Right kidney (tissue), 9 donors: ENCODE data around the gene TNNT2.

ENCODE experiments used
- DNase-seq: peaks from one replicate; pipeline ENCODE4 v3.0.0-alpha.2; 2016
- long read RNA-seq, 8 donors: transcript quantifications; one replicate each; lab custom pipeline, GENCODE V29; 2026

The TNNT2 gene
- long read RNA-seq, donor 1, partial matches to known transcripts = 5 of 6 reads
- long read RNA-seq, donor 1, other reads (novel, unspliced or antisense) = 0 of 6 reads
- long read RNA-seq, donor 2 = 0 reads
- long read RNA-seq, donor 3, partial matches to known transcripts = 0 of 1 reads
- long read RNA-seq, donor 3, other reads (novel, unspliced or antisense) = 0 of 1 reads
- long read RNA-seq, donor 4, partial matches to known transcripts = 13 of 14 reads
- long read RNA-seq, donor 4, other reads (novel, unspliced or antisense) = 0 of 14 reads
- long read RNA-seq, donor 5, partial matches to known transcripts = 10 of 10 reads
- long read RNA-seq, donor 5, other reads (novel, unspliced or antisense) = 0 of 10 reads
- long read RNA-seq, donor 6, partial matches to known transcripts = 0 of 1 reads
- long read RNA-seq, donor 6, other reads (novel, unspliced or antisense) = 0 of 1 reads
- long read RNA-seq, donor 7, partial matches to known transcripts = 5 of 5 reads
- long read RNA-seq, donor 7, other reads (novel, unspliced or antisense) = 0 of 5 reads
- long read RNA-seq, donor 8, partial matches to known transcripts = 0 of 2 reads
- long read RNA-seq, donor 8, other reads (novel, unspliced or antisense) = 0 of 2 reads

- DNase-seq = no peak
Observed at GRCh38 chr1:201377611-201378092, at the start of gene TNNT2. Gene TNNT2 (minus strand): TSS chr1:201377680. CDS start chr1:201373254, 4,426 bp downstream.

GRCh38 chr1:201426479-201427310 lies 49.2 kb upstream of the TNNT2 start:
- no peak for DNase-seq

GRCh38 chr1:201424146-201424545 lies 46.7 kb upstream of the TNNT2 start:
- no peak for DNase-seq

DNA sequence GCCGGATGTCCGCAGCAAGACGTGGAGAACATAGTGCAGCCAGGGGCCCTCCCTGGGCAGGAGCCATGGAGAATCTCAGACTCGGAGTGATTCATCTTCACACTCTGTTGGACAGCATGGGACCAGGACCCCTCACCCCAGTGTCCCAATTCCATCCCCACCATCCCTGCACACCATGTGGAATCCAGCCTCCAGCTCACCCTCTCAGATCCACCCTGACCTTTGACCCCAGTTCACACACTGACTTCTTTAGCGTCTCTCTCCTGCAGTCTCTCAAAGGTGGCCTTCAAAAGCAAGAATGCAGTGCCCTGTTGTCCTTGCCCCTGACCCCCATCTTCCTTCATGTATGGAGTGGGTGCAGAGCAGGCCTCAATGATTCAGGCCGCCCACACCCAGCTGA lies 46.2 kb upstream of the TNNT2 start:
- DNase-seq = no peak

DNA sequence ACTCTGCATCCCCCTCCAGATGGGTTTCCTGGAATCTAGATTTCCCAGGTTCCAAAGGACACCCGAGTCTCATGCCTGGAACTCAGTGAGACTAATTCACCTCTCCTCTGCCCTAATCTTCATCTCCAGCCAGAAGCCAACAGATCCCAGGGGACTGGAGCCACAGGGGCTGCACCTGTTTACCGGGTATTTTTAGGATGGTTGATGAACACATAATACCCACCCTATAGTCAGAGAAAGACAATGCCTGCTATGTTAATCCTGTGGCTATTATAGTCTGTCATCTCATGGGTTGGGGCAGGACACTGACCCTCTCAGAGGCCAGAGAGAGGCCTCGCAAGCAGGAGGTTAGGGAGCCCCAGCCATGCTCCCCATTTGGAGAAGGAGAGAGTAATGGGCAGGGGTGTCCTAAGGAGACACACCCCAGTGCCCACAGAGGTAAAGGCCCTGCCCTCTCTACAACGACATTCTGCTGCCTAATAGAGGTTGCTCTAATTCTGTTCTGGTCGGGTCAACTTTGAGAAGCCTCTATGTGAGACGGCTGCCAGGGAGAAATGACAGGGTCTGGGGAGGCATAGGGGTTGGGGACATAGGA lies 45.1 kb upstream of the TNNT2 start:
- DNase-seq = no peak

DNA sequence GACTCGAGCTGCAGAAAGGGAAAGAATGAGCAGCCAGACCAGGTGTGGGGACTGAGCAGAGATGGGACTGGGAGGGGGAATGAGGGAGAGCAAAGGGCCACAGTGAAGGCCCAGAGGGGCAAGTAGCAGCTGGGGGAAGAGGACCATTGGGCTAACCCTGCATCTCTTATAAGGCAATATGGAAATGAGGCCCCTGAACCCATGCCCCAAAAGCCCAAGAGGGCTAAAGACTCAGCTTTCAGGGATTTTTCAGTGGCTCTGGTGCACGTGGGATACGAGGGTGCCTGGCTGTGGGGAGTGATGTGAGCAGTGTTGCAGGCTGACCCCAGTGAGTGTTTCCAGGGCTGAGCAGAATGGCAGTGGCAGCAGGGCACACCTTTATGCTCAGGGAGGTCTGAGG lies 44.5 kb upstream of the TNNT2 start:
- no peak for DNase-seq

DNA sequence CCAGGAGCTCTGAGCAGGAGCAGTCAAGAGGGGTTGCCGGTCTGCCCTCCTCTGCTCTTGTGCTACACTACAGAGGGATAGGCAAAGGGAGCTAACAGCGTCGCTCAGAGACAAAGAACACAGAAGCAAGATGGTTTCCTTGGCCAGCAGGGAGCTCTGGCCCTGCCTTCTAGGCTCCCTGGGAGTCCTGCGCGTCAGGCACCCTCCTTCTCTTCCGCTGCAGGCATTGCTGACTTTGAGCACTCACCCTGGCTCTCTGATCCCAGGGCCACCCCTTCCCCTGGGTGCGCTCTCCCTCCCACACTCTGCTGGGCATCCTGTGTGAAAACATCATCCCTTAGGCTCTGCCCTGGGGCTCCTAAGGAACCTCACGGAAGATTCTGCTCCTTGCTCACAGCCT lies 43.6 kb upstream of the TNNT2 start:
- peak; percentile 37 for DNase-seq

DNA sequence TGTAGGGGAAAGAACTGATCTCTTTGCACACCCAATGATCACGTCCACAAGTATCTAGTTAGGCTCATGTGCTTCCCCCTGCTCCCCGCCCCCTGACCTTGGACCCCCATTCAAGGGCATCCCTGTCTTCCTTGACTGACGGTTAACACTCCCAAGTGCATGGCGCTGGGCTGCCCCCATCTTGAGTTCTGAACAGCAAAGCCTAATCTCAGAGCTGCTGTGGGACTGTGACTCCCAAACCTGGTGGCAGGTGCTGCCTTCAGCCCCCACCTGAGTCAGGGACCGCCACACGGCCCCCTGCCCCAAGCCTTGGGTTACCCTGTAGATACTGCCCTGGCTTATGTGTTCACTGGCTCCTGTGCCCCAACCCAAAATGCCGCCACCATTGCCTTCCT lies 43.1 kb upstream of the TNNT2 start:
- DNase-seq = no peak

DNA sequence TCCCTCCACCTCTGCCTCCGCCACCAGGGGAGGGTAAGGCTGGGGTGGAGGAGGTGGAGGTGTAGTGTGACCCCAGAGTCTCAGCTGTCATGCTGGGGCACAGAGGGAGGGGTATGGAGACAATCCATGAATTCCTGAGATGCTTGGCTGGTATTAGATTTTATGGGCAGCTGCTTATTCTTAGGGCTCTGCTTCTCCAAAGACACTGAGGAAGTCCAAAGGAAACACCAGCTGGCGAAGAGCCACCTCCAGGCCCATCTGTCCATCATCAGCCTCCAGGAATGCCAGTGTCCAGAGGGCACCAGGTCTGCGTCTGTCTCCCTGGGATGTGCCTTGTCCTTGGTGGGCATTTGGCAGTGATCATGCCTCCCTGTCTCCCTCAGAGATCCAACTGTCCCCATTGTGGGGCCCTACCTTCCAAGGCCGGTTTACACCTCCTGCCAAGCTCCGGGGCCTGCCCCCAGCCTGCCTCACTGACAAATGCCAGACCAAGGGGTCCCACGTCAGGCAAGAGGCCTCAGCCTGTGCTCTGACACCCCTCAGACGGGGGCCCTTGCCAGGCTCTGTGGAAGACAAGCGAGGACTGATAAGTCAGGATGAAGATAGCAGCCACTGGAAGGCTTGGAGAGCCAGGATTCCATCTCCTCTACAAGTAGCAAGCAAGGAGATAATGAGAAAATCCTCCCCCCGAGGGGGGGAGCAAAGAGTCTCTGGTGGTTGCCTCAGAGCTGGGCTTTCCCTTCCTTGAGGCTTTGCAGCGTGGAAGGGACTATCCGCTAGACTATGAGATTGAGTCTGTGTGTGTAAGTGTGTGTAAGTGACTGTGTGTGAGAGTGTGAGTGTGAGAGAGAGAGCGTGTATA lies 42.5 kb upstream of the TNNT2 start:
- no peak for DNase-seq

- no peak for DNase-seq
Observed at GRCh38 chr1:201419256-201419655, 41.8 kb upstream of the TNNT2 start.

- no peak for DNase-seq
Observed at GRCh38 chr1:201418461-201418860, 41.0 kb upstream of the TNNT2 start.

- DNase-seq = no peak
Observed at GRCh38 chr1:201414051-201414738, 36.7 kb upstream of the TNNT2 start.

DNA sequence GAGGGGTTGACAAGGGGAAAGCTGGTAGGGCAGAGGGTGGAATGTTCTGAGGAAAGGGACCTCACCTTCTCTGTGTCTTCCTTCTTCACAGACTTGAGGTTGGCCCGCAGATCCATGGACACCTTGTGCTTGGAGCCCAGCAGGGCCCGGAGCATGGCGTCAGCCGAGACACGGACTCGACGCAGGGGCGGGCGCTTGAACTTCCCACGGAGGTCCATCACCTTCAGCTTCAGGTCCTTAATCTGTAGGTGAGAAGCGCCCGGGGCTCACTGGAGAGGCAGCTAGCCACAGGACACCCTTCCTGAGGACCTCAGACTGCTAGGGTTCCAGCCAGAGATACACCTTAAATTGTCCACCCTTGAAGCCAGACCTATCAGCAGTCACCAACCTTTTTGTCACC lies 33.8 kb upstream of the TNNT2 start:
- DNase-seq = no peak

DNA sequence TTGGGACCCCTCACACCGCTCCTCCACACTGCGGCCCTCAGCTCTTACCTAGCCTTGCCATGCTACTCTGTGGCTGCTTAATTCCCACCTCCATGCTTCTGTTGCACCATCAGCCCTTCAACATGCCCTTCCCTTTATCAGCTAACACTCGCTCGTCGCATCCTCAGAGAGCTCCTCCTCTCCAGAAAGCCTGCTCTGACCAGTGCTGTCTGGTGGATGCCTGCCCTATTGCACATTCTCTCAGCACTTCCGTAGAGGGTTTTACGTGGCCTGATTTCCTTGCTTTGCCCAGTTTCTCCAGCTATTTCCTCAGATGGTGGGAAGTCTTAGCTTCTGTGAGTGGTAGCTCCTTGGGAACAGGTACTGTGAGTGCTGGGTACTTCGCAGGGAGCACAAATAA lies 32.0 kb upstream of the TNNT2 start:
- no peak for DNase-seq

DNA sequence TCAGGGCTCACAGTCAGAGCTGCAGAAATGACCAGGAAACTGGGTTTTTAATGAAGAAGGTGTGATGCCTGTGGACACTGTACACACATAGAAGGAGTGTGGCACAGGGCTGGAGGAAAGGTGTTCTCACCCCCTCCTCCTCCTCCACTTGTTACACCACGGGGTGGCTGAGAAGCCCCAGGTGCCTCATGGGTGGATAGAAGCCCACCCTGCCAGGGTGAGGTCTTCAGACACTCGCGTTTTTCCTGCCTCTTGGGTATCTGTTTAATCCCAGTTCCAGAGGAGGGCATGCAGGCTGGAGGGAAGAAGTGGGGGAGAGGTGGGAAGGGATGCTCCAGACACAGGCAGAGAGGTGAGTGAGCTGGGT lies 31.3 kb upstream of the TNNT2 start:
- no peak for DNase-seq

DNA sequence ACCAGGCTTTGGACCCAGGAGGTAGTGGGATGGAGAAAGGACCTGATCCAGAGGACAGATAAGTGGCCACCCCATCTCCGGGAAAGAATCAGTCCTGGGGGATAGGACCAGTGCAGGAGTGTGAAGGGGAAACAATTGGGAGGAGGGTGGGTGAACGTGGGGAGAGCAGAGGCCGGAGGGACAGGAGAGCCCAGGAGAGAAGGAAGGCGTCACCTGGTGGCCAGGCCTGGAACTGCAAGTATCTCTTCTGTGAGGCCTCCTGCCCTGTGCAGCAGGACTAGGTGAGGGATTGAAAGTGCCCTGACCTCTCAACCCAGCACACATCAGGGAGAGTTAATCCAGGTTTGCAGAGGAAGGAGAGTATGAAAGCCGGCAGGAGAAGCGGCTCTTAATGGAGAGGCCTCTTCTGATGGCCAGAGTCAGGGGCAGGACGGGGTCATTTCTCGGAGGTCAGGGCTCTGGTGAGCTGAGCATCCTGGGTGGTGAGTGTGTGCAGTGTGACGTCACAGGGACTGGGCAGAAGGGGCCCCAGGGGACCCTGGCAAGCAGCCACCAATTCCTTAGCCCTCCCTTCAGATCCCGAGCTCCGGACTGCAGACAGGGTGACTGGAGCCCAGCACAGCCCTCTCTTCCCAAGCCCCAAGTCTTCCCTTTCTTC lies 30.8 kb upstream of the TNNT2 start:
- peak; percentile 73 for DNase-seq

GRCh38 chr1:201406831-201407406 lies 29.4 kb upstream of the TNNT2 start:
- no peak for DNase-seq

DNA sequence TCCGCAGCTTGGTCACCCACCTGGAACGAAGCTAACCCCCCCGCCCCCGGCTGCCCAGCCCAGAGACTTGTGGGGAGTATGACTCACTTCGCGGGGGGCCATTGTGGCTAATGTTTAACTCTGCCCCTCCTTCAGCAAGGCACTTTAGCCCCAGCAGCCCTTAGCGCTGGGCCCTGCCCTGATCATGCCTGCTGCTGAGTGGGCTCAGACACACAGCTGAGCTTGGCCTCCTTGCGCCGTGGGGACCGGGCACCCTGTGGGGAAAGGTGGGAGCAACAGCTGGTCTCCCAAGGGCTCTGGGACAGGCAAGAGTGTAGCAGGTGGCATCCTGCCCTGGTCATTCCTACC lies 28.0 kb upstream of the TNNT2 start:
- peak; percentile 50 for DNase-seq

DNA sequence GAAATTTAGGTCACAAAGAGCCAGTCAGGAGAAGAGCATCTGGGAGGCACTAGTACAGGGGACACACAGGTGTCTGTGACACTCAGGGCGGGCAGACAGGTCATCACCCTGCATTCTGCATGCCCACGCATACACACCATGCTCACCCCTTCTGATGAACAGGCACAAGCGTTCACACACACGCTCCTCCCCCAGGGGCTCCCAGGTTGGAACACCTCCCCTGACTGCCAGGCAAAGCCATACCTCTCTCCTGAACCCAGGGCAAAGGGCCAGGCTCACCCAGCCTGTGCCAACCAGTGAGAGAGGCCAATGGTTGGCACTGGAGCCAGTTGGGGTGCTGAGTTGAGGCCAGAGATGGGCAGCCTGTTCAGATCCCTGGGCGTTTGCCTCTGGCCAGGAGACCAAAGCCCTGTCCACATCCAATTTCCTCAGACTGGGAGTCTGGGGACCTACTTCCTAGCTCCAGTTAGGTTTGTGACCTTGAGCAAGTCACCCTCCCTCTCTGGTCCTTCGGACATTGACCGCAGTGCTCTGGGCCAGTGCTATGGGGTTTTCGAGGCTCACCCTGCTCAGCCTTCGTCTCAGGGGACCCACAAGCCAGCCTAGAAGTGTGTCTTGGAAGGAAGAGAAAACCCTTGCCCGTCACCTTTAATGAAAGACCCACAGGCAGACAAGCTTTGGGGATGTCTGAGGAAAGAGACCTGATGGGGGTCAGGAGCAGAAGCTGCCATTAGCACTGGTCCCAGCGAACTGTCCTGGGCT lies 27.4 kb upstream of the TNNT2 start:
- peak; percentile 46 for DNase-seq
